Medulla oblongata (tissue), 1 donor: Measurements from ENCODE around the gene COASY.
A peak's percentile ranks its signal among the peaks of the same experiment; 100 is the strongest.
"Not testable (repeated sequence)": the region's sequence is repeated elsewhere in the genome, so short reads cannot be mapped to it uniquely, and the experiment has no call there.

Experiments used
- DNase-seq: peaks from one replicate; pipeline ENCODE4 v3.0.0-alpha.2; 2015; ENCODE audit errors: extremely low spot score

Gene COASY

GRCh38 chr17:42553161-42553818, 8.7 kb upstream of the COASY start:
- DNase-seq: no peak

GRCh38 chr17:42553866-42554249, 8.1 kb upstream of the COASY start:
- no peak for DNase-seq

GRCh38 chr17:42554250-42555121, 7.5 kb upstream of the COASY start:
- peak; percentile 84 for DNase-seq

GRCh38 chr17:42555122-42555622, 6.8 kb upstream of the COASY start:
- no peak for DNase-seq

GRCh38 chr17:42555961-42556617, 5.9 kb upstream of the COASY start:
- DNase-seq: not testable (repeated sequence)

- no peak for DNase-seq
Measured at GRCh38 chr17:42559075-42559474, 2.9 kb upstream of the COASY start.

- DNase-seq: no peak
Measured at GRCh38 chr17:42560246-42560645, 1.7 kb upstream of the COASY start.

- DNase-seq: no peak
Measured at GRCh38 chr17:42562388-42563142, 617 bp downstream of the COASY start.

GRCh38 chr17:42563143-42563509, 1.2 kb downstream of the COASY start:
- no peak for DNase-seq

- no peak for DNase-seq
Measured at GRCh38 chr17:42563543-42563942, 1.6 kb downstream of the COASY start.

GRCh38 chr17:42563950-42564349, 2.0 kb downstream of the COASY start:
- no peak for DNase-seq

- DNase-seq: no peak
Measured at GRCh38 chr17:42564815-42565522, 3.0 kb downstream of the COASY start.

- no peak for DNase-seq
Measured at GRCh38 chr17:42565523-42566214, 3.7 kb downstream of the COASY start.

GRCh38 chr17:42566215-42566882, 4.4 kb downstream of the COASY start:
- no peak for DNase-seq

GRCh38 chr17:42566883-42567573, 5.1 kb downstream of the COASY start, which contains the start of gene MLX:
Gene MLX (plus strand): TSS chr17:42567100. CDS start chr17:42567125, 25 bp downstream.
- DNase-seq: peak; percentile 93

GRCh38 chr17:42568341-42569111, 6.6 kb downstream of the COASY start:
- DNase-seq: no peak

GRCh38 chr17:42571435-42572225, 9.7 kb downstream of the COASY start:
- DNase-seq: no peak

GRCh38 chr17:42573095-42573494, 11.1 kb downstream of the COASY start:
- no peak for DNase-seq
